CD4-positive, CD25-positive, alpha-beta regulatory T cell (primary cell): ENCODE measurements around the gene KRT73. TPM values are rescaled to one million over a fixed set of nuclear protein-coding genes. Genes with fewer than 3 reads are reported as not detected.

ENCODE experiments used
- ATAC-seq, 2 donors: fragments of 150-1000 bp; cut with Tn5 transposase; one replicate each; pipeline ENCODE4 v1.10.0; 2021; ENCODE audit warnings: low read depth in 2 of 2, moderate number of reproducible peaks in 2 of 2, moderate library complexity in 1 of 2
- DNase-seq, 3 donors: peaks; one replicate each; pipeline versions ENCODE4 v3.0.0 to v3.0.0-alpha.2; 2012 to 2022; ENCODE audit warnings: mixed read lengths in 1 of 3
- H3K27ac ChIP-seq: one replicate; pipeline ENCODE4 v1.7.0; 2013; ENCODE audit warnings: mild to moderate bottlenecking, low read length; ENCODE audit not compliant: insufficient read depth, poor library complexity, severe bottlenecking
- H3K27me3 ChIP-seq: one replicate; pipeline ENCODE4 v1.7.0; 2013; ENCODE audit warnings: low read length; ENCODE audit not compliant: control insufficient read depth, insufficient read depth
- H3K36me3 ChIP-seq: one replicate; pipeline ENCODE4 v1.7.0; 2013; ENCODE audit warnings: mild to moderate bottlenecking, low read length, moderate library complexity; ENCODE audit not compliant: control insufficient read depth, insufficient read depth
- H3K4me1 ChIP-seq: 2 replicates; pipeline ENCODE4 v1.7.0; 2013; ENCODE audit warnings: mild to moderate bottlenecking, low read length; ENCODE audit not compliant: insufficient read depth, control insufficient read depth, poor library complexity, severe bottlenecking
- H3K4me3 ChIP-seq: one replicate; pipeline ENCODE4 v1.7.0; 2013; ENCODE audit warnings: low read depth, mild to moderate bottlenecking, low read length, moderate library complexity
- H3K9me3 ChIP-seq, 2 experiments: 1 replicate in 1 of 2; 2 replicates in 1 of 2; pipeline ENCODE4 v1.7.0; 2013; ENCODE audit warnings: low read length in 2 of 2, mild to moderate bottlenecking in 1 of 2, moderate library complexity in 1 of 2; ENCODE audit not compliant: control insufficient read depth in 2 of 2
- H3K27ac Mint-ChIP-seq, 3 donors: one replicate each; pipeline ENCODE4 v1.8.0; 2020 to 2022; ENCODE audit warnings: mild to moderate bottlenecking in 3 of 3, mixed read lengths in 3 of 3, moderate library complexity in 2 of 3
- H3K27me3 Mint-ChIP-seq: one replicate; pipeline ENCODE4 v1.8.0; 2022; ENCODE audit warnings: mild to moderate bottlenecking, mixed read lengths
- H3K36me3 Mint-ChIP-seq: one replicate; pipeline ENCODE4 v1.8.0; 2020; ENCODE audit warnings: mixed read lengths
- H3K4me1 Mint-ChIP-seq, 4 donors: one replicate each; pipeline ENCODE4 v1.8.0; 2020 to 2022; ENCODE audit warnings: mixed read lengths in 4 of 4, mild to moderate bottlenecking in 1 of 4
- H3K4me3 Mint-ChIP-seq, 4 donors: one replicate each; pipeline ENCODE4 v1.8.0; 2020 to 2022; ENCODE audit warnings: mild to moderate bottlenecking in 4 of 4, mixed read lengths in 4 of 4, moderate library complexity in 3 of 4
- H3K9me3 Mint-ChIP-seq, 7 donors: one replicate each; pipeline ENCODE4 v1.8.0; 2020 to 2022; ENCODE audit warnings: mixed read lengths in 7 of 7, mild to moderate bottlenecking in 3 of 7, moderate library complexity in 2 of 7
- polyA plus RNA-seq, 4 donors: library from polyadenylated mRNA; unstranded; fragments of 300-500 nt; fragmentation: Illumina TruSeq; gene quantifications; one replicate each; pipeline ENCODE4 v1.2.3, GENCODE V29; 2021
- total RNA-seq: library from RNA; stranded (reverse); gene quantifications from one replicate; pipeline ENCODE4 v1.2.3, GENCODE V29; 2022

Gene KRT73
- total and polyA plus RNA-seq, 5 donors from 2014 or later = 1.0 to 1.4 (median 1.1) TPM; not detected in 2

- Mint-ChIP-seq H3K36me3 (no peaks in the 10 kb centered on the region), H3K27ac (no peak within 1 kb of the TSS), H3K4me3 (no peak within 1 kb of the TSS), H3K9me3 (peaks cover 0 to 3% (median 0%) of the 10 kb centered on the region in 7 donors), H3K27me3 (peaks cover 14% of the 10 kb centered on the region), H3K4me1 (peaks cover 0 to 25% (median 0%) of the 10 kb centered on the region in 4 donors)
- DNase-seq = no peak
- Histone ChIP-seq H3K4me1 (no peaks in the 10 kb centered on the region), H3K4me3 (no peak within 1 kb of the TSS), H3K36me3 (no peaks in the 10 kb centered on the region), H3K27ac (no peak within 1 kb of the TSS), H3K27me3 (no peaks in the 10 kb centered on the region), H3K9me3 (no peaks in the 10 kb centered on the region)
- no peak for ATAC-seq
Observed at GRCh38 chr12:52651726-52652261, 33.4 kb upstream of the KRT73 start, which contains the start of gene KRT2. TSS of gene KRT2 (minus strand) at chr12:52652211. CDS start at chr12:52652142, 69 bp downstream.

GRCh38 chr12:52650520-52651081 is 32.2 kb upstream of the KRT73 start:
- Histone ChIP-seq H3K4me1 (peaks cover 6% of the 10 kb centered on the region), H3K27ac (no peak overlapping the region), H3K4me3 (no peak overlapping the region), H3K27me3 (no peaks in the 10 kb centered on the region), H3K36me3 (no peaks in the 10 kb centered on the region), H3K9me3 (no peaks in the 10 kb centered on the region)
- no peak for DNase-seq
- H3K27ac Mint-ChIP-seq = peak overlapping the region in 1 of 3 donors; percentile 87
- no peaks in the 10 kb centered on the region for H3K36me3 Mint-ChIP-seq
- peaks cover 0 to 3% (median 0%) of the 10 kb centered on the region in 7 donors for H3K9me3 Mint-ChIP-seq
- ATAC-seq = no peak
- peaks cover 0 to 33% (median 2%) of the 10 kb centered on the region in 4 donors for H3K4me1 Mint-ChIP-seq
- H3K27me3 Mint-ChIP-seq = peaks cover 7% of the 10 kb centered on the region
- H3K4me3 Mint-ChIP-seq = no peak overlapping the region

- DNase-seq = no peak
- H3K4me3 Mint-ChIP-seq = no peak overlapping the region
Observed at GRCh38 chr12:52649066-52649465, 30.7 kb upstream of the KRT73 start.

GRCh38 chr12:52648012-52648550 is 29.7 kb upstream of the KRT73 start:
- H3K9me3 Mint-ChIP-seq = peaks cover 0 to 5% (median 0%) of the 10 kb centered on the region in 7 donors
- peaks cover 0 to 50% (median 9%) of the 10 kb centered on the region in 4 donors for H3K4me1 Mint-ChIP-seq
- no peak overlapping the region for H3K4me3 ChIP-seq
- DNase-seq = no peak
- H3K27me3 ChIP-seq = no peaks in the 10 kb centered on the region
- peaks cover 6% of the 10 kb centered on the region for H3K4me1 ChIP-seq
- no peaks in the 10 kb centered on the region for H3K36me3 Mint-ChIP-seq
- H3K4me3 Mint-ChIP-seq = no peak overlapping the region
- H3K27ac Mint-ChIP-seq = peak overlapping the region; percentile 48 to 88 (median 72)
- no peaks in the 10 kb centered on the region for H3K36me3 ChIP-seq
- no peaks in the 10 kb centered on the region for H3K9me3 ChIP-seq
- H3K27me3 Mint-ChIP-seq = peaks cover 5% of the 10 kb centered on the region
- no peak for ATAC-seq
- no peak overlapping the region for H3K27ac ChIP-seq

More at GRCh38 chr12:52649066-52649465, 30.7 kb upstream of the KRT73 start:
- peaks cover 0 to 5% (median 0%) of the 10 kb centered on the region in 7 donors for H3K9me3 Mint-ChIP-seq
- no peaks in the 10 kb centered on the region for H3K9me3 ChIP-seq
- H3K27ac Mint-ChIP-seq = peak overlapping the region in 1 of 3 donors; percentile 44
- peaks cover 6% of the 10 kb centered on the region for H3K4me1 ChIP-seq
- no peak for ATAC-seq
- no peaks in the 10 kb centered on the region for H3K36me3 Mint-ChIP-seq
- H3K27ac ChIP-seq = no peak overlapping the region
- H3K4me1 Mint-ChIP-seq = peaks cover 0 to 46% (median 8%) of the 10 kb centered on the region in 4 donors
- H3K27me3 Mint-ChIP-seq = peaks cover 5% of the 10 kb centered on the region
- H3K36me3 ChIP-seq = no peaks in the 10 kb centered on the region
- no peaks in the 10 kb centered on the region for H3K27me3 ChIP-seq
- no peak overlapping the region for H3K4me3 ChIP-seq

GRCh38 chr12:52647601-52648000 is 29.2 kb upstream of the KRT73 start:
- H3K4me3 Mint-ChIP-seq = no peak overlapping the region
- H3K36me3 Mint-ChIP-seq = no peaks in the 10 kb centered on the region
- peak overlapping the region; percentile 54 to 88 (median 57) for H3K27ac Mint-ChIP-seq
- H3K9me3 Mint-ChIP-seq = peaks cover 0 to 5% (median 0%) of the 10 kb centered on the region in 7 donors
- peaks cover 0 to 51% (median 9%) of the 10 kb centered on the region in 4 donors for H3K4me1 Mint-ChIP-seq
- Histone ChIP-seq H3K4me1 (peaks cover 6% of the 10 kb centered on the region), H3K27ac (no peak overlapping the region), H3K36me3 (no peaks in the 10 kb centered on the region), H3K4me3 (no peak overlapping the region), H3K27me3 (no peaks in the 10 kb centered on the region), H3K9me3 (no peaks in the 10 kb centered on the region)
- DNase-seq (no peak), ATAC-seq (no peak)
- H3K27me3 Mint-ChIP-seq = peaks cover 5% of the 10 kb centered on the region

- Mint-ChIP-seq H3K4me1 (peaks cover 0 to 56% (median 9%) of the 10 kb centered on the region in 4 donors), H3K36me3 (no peaks in the 10 kb centered on the region), H3K4me3 (peak overlapping the region in 2 of 4 donors; percentile 27 to 28), H3K27me3 (peaks cover 5% of the 10 kb centered on the region), H3K27ac (peak overlapping the region in 2 of 3 donors; percentile 99), H3K9me3 (peaks cover 0 to 4% (median 0%) of the 10 kb centered on the region in 7 donors)
- H3K27ac ChIP-seq = peak overlapping the region; percentile 59
- H3K36me3 ChIP-seq = no peaks in the 10 kb centered on the region
- DNase-seq (no peak), ATAC-seq (no peak)
- peaks cover 6% of the 10 kb centered on the region for H3K4me1 ChIP-seq
- no peak overlapping the region for H3K4me3 ChIP-seq
- no peaks in the 10 kb centered on the region for H3K27me3 ChIP-seq
- no peaks in the 10 kb centered on the region for H3K9me3 ChIP-seq
Observed at GRCh38 chr12:52646613-52647012, 28.3 kb upstream of the KRT73 start.

- H3K27ac ChIP-seq = peak overlapping the region; percentile 59
- Mint-ChIP-seq H3K27me3 (peaks cover 5% of the 10 kb centered on the region), H3K36me3 (no peaks in the 10 kb centered on the region), H3K4me3 (peak overlapping the region in 2 of 4 donors; percentile 27 to 84), H3K27ac (peak overlapping the region; percentile 98 to 99 (median 99)), H3K4me1 (peaks cover 0 to 63% (median 9%) of the 10 kb centered on the region in 4 donors), H3K9me3 (peaks cover 0 to 4% (median 0%) of the 10 kb centered on the region in 7 donors)
- no peaks in the 10 kb centered on the region for H3K9me3 ChIP-seq
- ATAC-seq (no peak), DNase-seq (no peak)
- no peaks in the 10 kb centered on the region for H3K36me3 ChIP-seq
- H3K4me1 ChIP-seq = peaks cover 6% of the 10 kb centered on the region
- no peak overlapping the region for H3K4me3 ChIP-seq
- no peaks in the 10 kb centered on the region for H3K27me3 ChIP-seq
Observed at GRCh38 chr12:52645982-52646381, 27.6 kb upstream of the KRT73 start.
